ENCODE measurements around the gene SLIT1. TPM values are rescaled to one million over a fixed set of nuclear protein-coding genes. Genes with fewer than 3 reads are reported as not detected.

SLIT1 gene
- total and polyA plus RNA-seq, 2 donors (not counting 1 experiment from before 2014, with no cell fraction given), result 0.15 to 0.49 TPM

DNA sequence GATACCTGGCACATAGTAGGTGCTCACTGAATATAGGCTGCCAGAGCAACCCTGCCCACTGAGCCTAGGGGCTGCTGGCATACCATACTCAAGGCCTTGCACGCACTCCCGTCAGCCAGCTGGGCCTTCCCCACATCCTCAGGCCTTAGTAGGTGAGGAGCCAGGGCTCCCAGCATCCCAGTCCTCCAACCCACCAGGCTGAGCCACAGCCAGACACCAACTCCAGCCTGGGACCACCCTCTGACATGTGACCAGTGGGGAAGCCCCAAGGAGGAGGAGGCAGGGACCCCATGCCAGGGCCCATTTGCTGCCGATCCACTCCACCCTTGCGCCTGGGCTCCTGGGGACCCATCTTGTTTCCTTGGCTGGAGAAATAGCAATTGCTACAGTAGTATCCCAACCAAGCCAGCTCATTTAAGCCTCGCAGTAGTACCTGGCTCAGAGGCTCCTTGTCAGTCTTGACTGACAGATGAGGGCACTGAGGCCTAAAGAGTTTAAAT lies 11.4 kb downstream of the SLIT1 start:
- no peak overlapping the region for H3K27ac Mint-ChIP-seq
- 96% methylated on average over 3 of the region's 5 CpGs for WGBS (ENCODE audit: insufficient coverage)
- DNase-seq (no peak), ATAC-seq (ENCODE audit: low read depth) (no peak)
- Histone ChIP-seq H3K4me3 (ENCODE audit: control extremely low read depth in 1 of 5, extremely low read depth in 1 of 5, insufficient read depth in 1 of 5, low read depth in 2 of 5, low read length in 4 of 5) (no peak overlapping the region), H3K9ac (ENCODE audit: low read length) (no peak overlapping the region), H3K79me2 (ENCODE audit: control insufficient read depth, insufficient read depth, low read length) (no peaks in the 10 kb centered on the region), H3K36me3 (replicated peaks in 1 of 2; ENCODE audit: control extremely low read depth in 1 of 2, control insufficient read depth in 1 of 2, extremely low read depth in 1 of 2, insufficient read depth in 2 of 2, low read length in 1 of 2) (no peaks in the 10 kb centered on the region), H3K4me2 (replicated peaks; ENCODE audit: low read depth, low read length, poor library complexity, severe bottlenecking) (no peak overlapping the region), H3K4me1 (ENCODE audit: control insufficient read depth in 2 of 2, insufficient read depth in 2 of 2, low read length in 2 of 2) (no peaks in the 10 kb centered on the region), H3K27ac (ENCODE audit: low read length in 2 of 2) (no peak overlapping the region), H3K9me3 (ENCODE audit: control extremely low read depth in 1 of 3, control insufficient read depth in 2 of 3, insufficient read depth in 1 of 3, low read length in 2 of 3) (no peaks in the 10 kb centered on the region), H3K27me3 (replicated peaks in 1 of 4; ENCODE audit: control extremely low read depth in 1 of 4, control insufficient read depth in 3 of 4, insufficient read depth in 4 of 4, low read length in 3 of 4) (peaks cover 0 to 23% (median 11%) of the 10 kb centered on the region in 4 experiments), H4K20me1 (ENCODE audit: control insufficient read depth, insufficient read depth, low read length, poor library complexity, severe bottlenecking) (no peaks in the 10 kb centered on the region), H2AFZ (ENCODE audit: insufficient read depth, low read depth, low read length, poor library complexity, severe bottlenecking) (no peak overlapping the region)
- no peaks in the 10 kb centered on the region for H3K9me3 Mint-ChIP-seq (ENCODE audit: insufficient read depth)
- intact Hi-C loops (cut with micrococcal nuclease), result no loop called here
- ChIA-PET CTCF (interaction anchor here (0.9 to 1.1 kb wide), 2 partner anchors 19 to 102 kb away, joined by 3 read pairs; no protein-coding TSS in a partner anchor), POLR2A (no interaction called here)
- H3K4me3 Mint-ChIP-seq, result no peak overlapping the region
- no peaks in the 10 kb centered on the region for H3K4me1 Mint-ChIP-seq
- TF ChIP-seq EZH2 (IDR thresholded peaks at IDR 0.05; ENCODE audit: borderline replicate concordance, insufficient read depth, low read depth, low read length, poor library complexity, severe bottlenecking), result no peak
- TF ChIP-seq, protein P1, sequence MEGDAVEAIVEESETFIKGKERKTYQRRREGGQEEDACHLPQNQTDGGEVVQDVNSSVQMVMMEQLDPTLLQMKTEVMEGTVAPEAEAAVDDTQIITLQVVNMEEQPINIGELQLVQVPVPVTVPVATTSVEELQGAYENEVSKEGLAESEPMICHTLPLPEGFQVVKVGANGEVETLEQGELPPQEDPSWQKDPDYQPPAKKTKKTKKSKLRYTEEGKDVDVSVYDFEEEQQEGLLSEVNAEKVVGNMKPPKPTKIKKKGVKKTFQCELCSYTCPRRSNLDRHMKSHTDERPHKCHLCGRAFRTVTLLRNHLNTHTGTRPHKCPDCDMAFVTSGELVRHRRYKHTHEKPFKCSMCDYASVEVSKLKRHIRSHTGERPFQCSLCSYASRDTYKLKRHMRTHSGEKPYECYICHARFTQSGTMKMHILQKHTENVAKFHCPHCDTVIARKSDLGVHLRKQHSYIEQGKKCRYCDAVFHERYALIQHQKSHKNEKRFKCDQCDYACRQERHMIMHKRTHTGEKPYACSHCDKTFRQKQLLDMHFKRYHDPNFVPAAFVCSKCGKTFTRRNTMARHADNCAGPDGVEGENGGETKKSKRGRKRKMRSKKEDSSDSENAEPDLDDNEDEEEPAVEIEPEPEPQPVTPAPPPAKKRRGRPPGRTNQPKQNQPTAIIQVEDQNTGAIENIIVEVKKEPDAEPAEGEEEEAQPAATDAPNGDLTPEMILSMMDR (IDR thresholded peaks at IDR 0.05), result no peak
- H3K27me3 Mint-ChIP-seq, result peaks cover 31% of the 10 kb centered on the region

DNA sequence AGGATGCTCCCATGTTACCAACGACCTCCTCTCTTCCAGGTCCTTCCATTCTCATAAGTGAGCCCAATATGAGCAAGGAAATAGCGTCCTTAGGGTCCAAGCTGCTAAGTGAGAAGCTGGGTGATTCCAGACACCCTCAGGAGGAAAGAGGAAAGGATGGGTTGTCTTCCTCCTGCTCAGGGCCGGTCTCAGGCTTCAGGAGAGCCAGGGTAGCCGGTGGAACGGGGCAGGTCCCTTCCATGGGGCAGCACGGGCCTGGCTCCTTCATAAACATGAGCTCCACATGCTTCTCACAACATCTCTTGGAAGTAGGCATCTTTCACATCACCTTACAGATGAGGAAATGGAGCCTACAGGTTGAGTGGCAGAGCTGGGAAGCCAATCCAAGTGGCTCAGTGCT lies 12.7 kb downstream of the SLIT1 start:
- intact Hi-C loops (cut with micrococcal nuclease), result no loop called here
- DNase-seq (no peak), ATAC-seq (ENCODE audit: low read depth) (no peak)
- no peaks in the 10 kb centered on the region for H3K9me3 Mint-ChIP-seq (ENCODE audit: insufficient read depth)
- peaks cover 31% of the 10 kb centered on the region for H3K27me3 Mint-ChIP-seq
- WGBS (ENCODE audit: insufficient coverage), result 60% methylated on average over 1 of the region's 6 CpGs
- no peak overlapping the region for H3K4me3 Mint-ChIP-seq
- no peaks in the 10 kb centered on the region for H3K36me3 ChIP-seq (replicated peaks in 1 of 2; ENCODE audit: control extremely low read depth in 1 of 2, control insufficient read depth in 1 of 2, extremely low read depth in 1 of 2, insufficient read depth in 2 of 2, low read length in 1 of 2)
- H3K4me1 Mint-ChIP-seq, result no peaks in the 10 kb centered on the region
- no peak overlapping the region for H3K4me3 ChIP-seq (ENCODE audit: control extremely low read depth in 1 of 5, extremely low read depth in 1 of 5, insufficient read depth in 1 of 5, low read depth in 2 of 5, low read length in 4 of 5)
- no peak overlapping the region for H3K4me2 ChIP-seq (replicated peaks; ENCODE audit: low read depth, low read length, poor library complexity, severe bottlenecking)
- H3K9ac ChIP-seq (ENCODE audit: low read length), result no peak overlapping the region
- CTCF ChIA-PET, result no interaction called here
- no peak overlapping the region for H2AFZ ChIP-seq (ENCODE audit: insufficient read depth, low read depth, low read length, poor library complexity, severe bottlenecking)
- no peaks in the 10 kb centered on the region for H3K4me1 ChIP-seq (ENCODE audit: control insufficient read depth in 2 of 2, insufficient read depth in 2 of 2, low read length in 2 of 2)
- no peaks in the 10 kb centered on the region for H3K79me2 ChIP-seq (ENCODE audit: control insufficient read depth, insufficient read depth, low read length)
- POLR2A ChIA-PET, result no interaction called here
- H4K20me1 ChIP-seq (ENCODE audit: control insufficient read depth, insufficient read depth, low read length, poor library complexity, severe bottlenecking), result no peaks in the 10 kb centered on the region
- H3K9me3 ChIP-seq (ENCODE audit: control extremely low read depth in 1 of 3, control insufficient read depth in 2 of 3, insufficient read depth in 1 of 3, low read length in 2 of 3), result no peaks in the 10 kb centered on the region
- H3K27ac ChIP-seq (ENCODE audit: low read length in 2 of 2), result no peak overlapping the region
- TF ChIP-seq, protein P1 (IDR thresholded peaks at IDR 0.05), result no peak
- H3K27ac Mint-ChIP-seq, result no peak overlapping the region
- H3K27me3 ChIP-seq (replicated peaks in 1 of 4; ENCODE audit: control extremely low read depth in 1 of 4, control insufficient read depth in 3 of 4, insufficient read depth in 4 of 4, low read length in 3 of 4), result peaks cover 0 to 16% (median 7%) of the 10 kb centered on the region in 4 experiments
